Stimulated activated CD4-positive, alpha-beta T cell treated with anti-CD3 and anti-CD28 coated beads, Interleukin-4, amount 100 ng/mL, for 1 hour (primary cell): ENCODE measurements around the gene B4GALT4.

Experiments used
- DNase-seq: peaks from one replicate; pipeline ENCODE4 v3.0.0-alpha.2; 2020

Gene B4GALT4

DNA sequence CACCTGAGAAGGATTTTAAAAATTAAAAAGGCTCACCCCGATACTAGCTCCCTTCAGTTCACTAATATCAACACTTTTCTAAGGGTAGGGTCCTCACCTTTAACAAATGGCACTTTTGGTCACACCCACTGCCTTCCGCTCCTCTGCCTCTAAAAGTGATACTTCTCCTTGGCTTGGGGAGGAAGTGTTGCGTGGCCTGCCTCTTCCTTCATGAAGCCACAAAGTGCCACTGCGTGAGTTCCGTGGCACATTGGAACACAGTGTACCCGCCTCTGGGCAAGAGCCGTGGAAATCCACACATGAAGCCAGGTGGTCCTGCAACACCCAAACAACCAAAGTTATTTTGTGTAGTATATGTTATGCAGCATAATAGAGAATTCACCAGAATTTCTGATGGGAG, 3.9 kb downstream of the B4GALT4 start:
- no peak for DNase-seq

GRCh38 chr3:119235151-119235550, 5.5 kb downstream of the B4GALT4 start:
- DNase-seq, result no peak

DNA sequence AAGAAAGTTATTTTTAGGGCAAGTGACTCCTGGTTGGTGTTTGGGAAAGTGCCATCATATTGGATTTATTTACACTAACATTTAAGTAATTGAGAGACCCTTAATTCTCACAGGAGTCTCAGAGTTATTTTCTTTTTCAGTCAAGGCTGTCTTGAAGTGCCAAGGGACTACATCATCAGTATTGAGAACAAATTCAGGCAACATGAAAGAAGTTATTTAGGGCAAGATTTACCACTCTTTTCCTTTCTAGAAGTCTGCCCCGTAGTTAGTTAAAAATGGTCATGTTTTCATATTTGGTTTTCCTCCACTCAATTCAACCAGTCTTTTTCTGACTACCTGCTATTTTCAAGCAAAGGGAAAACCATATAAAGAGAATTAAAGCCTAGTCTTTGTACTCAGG, 6.1 kb downstream of the B4GALT4 start:
- DNase-seq, result no peak

DNA sequence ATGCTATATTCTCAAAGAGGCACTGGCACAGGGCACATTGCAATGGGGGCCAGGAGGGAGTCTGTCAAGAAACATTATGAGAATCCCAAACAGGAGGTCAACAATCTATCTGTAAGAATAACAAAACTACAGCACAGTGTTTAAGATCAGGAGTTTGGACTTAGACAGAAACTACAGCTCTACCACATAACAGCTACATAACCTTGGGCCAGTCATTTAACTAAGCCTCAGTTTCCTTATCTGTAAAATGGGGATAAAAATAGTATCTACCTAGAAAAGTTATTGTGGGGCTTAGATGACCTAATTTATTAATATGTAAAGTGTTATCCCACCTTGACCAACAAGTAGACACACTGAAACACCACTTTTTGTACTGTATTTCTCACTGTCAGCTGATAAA, 9.9 kb downstream of the B4GALT4 start:
- DNase-seq, result no peak

GRCh38 chr3:119230071-119230470, 10.6 kb downstream of the B4GALT4 start:
- DNase-seq, result no peak

GRCh38 chr3:119229190-119229589, 11.5 kb downstream of the B4GALT4 start:
- DNase-seq, result no peak

DNA sequence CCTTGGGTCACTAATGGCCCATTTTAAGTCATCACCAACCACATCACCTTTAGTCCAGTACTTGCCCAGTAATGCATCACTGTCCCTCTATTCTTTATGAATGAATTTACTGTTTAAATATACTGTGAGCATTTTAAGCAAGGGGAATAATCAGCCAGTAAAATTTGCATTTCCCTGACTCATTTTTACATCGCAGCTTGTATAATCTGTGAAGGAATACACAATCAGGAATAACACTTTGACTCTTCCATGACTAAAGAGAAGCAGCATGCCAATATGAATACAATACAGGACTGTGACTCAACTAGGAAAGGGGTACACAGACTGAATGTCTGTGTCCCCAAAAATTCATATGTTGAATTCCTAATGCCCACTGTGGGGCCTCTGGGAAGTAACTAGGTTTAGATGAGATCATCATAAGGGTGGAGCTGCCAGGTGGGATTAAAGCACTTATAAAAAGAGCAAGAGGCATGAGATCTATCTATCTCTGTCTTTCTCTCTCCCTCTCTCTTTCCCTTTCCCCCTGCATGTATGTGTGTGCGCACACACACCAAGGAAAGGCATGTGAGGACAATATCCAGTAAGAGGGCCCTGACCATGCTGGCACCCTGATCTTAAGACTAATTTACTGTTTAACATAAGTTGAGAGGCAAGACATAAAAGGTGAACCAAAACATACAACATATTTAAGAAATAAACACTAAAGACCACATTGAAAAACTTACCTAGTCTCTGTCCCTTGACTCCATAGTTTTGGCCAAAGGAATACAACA, 12.1 kb downstream of the B4GALT4 start:
- no peak for DNase-seq

DNA sequence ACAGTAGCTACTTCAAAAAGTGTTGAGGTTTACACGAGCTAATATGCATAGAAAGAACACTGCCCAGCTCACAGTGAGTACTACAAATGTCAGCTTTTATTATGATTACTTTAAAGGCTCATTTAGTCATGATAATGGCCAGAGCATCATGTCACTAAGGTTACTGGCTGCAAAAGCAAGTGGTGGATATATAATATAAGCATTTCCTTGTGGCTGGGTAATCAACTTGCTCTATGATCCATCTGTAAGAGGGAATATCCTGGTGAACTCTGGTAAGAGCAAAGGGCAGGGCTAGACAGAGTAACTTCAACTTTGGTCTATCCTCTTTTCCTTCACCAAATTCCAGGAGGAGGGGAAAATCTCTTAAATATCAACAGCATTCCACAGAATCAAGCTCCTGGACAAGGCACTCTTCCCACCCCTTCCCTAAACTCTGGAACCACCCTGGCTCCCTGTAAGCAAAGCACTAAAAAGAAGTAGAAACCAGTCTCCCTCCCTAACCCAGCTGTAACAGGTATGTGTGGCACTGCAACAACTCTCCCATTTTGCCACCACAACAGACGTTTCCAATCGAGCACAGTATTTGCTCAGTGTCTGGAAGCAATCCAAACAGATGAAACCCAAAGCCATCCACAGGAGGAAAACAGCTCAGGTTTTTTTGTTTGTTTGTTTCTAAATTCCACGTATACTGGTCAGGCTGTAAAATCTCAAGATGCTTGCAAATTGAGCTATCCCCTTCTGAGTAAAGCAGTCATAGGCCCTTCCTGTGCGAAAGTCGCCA, 13.4 kb downstream of the B4GALT4 start:
- no peak for DNase-seq

- DNase-seq, result no peak
Observed at GRCh38 chr3:119225121-119225520, 15.6 kb downstream of the B4GALT4 start.

GRCh38 chr3:119223511-119223910, 17.2 kb downstream of the B4GALT4 start:
- no peak for DNase-seq

DNA sequence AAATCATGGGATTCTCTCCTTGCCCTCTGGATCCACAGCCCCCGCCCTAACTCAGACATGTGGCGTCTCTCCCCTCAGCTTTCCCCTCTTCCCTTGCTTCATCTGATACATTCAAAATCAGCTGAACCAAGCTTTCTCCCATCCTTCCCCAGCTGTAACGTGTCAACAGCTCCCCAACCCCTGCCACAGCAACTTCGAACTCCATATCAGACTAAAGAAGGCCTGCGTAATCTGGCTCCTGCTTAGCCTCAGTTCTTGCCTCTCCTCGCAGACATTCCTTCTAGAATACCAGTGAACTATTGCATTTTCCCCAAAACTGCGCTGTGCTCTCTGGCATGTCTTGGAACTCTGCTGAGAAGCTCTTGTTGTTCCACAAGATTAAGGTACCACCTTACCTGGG, 18.3 kb downstream of the B4GALT4 start:
- DNase-seq, result no peak

DNA sequence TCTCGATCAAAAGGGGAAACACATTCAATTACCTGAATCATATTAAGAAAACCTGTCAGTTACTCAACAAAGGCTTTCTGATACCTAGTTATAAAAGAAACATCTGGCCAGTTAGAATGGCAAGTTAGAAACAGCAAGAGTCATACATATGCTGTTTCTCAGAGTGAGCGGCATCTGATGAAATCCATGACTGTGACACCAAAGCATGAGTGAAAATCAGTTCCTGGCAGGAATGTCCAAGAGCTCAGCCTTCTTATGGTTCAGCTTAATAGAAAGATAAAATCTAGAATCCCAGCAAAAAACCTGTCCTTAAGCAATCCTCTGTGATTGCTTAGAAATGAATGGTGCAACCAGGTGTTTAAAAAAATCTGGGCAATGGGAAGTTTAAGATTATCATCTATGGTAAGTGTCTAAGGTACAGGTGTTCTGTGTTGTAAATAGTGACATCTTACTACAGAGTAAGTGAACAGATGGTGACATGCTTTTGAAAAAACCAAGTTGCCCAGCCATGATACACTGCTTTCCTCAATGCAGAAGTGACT, 18.8 kb downstream of the B4GALT4 start:
- DNase-seq, result no peak

DNA sequence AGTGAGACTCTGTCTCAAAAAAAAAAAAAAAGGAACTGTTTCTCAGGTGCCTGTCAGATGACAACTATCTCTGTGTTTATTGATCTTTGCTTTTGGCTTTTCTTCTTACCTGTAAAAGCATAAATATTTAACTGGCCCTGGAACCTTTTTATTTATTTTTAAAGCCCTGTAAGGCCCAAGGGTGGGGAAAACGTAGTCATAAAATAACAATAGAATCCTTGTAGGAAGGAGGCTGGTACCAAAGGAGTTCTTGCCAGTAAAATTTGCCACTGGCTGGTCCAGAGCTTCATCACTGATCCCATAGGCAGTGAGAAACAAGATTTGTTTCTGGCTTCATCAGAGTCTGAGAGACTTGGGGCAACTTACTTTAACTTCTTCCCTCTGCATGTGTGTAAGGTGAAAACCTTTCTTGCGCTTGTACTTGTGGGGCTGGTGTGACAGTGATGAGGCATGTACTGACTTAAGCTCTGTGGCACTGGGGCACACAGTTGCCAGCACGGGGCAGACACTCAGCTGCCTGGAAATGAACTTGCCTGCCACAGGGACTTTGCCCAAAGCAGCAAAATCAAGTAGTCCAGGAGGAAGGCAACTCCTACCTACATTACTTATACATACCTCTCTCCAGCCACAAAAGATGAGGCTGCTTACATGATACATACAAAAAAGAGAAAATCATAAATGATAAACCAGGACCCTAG, 19.6 kb downstream of the B4GALT4 start:
- DNase-seq, result no peak

- DNase-seq, result no peak
Observed at GRCh38 chr3:119220198-119220597, 20.5 kb downstream of the B4GALT4 start.

GRCh38 chr3:119219069-119219468, 21.6 kb downstream of the B4GALT4 start:
- DNase-seq, result no peak

- no peak for DNase-seq
Observed at GRCh38 chr3:119211803-119212202, 28.9 kb downstream of the B4GALT4 start.

DNA sequence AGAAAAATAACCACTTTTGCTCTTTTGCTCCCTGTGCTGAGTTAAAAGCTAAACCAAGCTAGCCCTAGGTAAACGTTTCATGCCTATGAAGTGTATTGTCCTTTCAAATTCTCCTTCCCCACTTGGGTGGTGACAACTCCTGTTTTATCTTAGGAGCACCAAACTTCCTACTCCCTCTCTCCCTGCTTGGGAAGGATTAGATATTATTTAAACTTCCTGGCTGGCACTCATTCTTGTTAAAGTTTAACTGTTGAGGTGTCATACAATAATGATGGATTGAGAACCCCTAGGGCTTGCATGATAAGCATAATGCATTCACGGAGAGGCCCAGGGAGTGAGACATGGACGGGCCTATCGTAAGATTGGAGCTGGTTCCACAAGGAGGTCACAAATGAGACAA, 29.5 kb downstream of the B4GALT4 start:
- no peak for DNase-seq

DNA sequence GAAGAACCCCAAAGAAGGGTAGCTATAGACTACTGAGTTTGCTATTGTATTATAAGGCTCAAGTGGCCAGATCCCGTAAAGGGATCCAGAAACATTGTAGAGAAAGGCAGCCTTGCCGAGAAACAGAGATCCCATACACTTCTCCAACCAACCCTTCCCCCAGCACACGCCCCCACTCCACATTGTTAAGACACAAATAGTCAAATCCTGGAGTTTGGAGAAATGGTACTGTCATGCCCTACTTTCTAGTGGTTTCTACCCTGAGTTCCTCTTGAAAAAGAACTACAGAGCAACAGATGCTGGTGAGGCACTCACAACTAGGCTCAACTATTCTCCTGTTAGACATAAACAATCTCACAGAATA, 33.2 kb downstream of the B4GALT4 start:
- no peak for DNase-seq

- DNase-seq, result no peak
Observed at GRCh38 chr3:119206611-119207511, 33.8 kb downstream of the B4GALT4 start.

DNA sequence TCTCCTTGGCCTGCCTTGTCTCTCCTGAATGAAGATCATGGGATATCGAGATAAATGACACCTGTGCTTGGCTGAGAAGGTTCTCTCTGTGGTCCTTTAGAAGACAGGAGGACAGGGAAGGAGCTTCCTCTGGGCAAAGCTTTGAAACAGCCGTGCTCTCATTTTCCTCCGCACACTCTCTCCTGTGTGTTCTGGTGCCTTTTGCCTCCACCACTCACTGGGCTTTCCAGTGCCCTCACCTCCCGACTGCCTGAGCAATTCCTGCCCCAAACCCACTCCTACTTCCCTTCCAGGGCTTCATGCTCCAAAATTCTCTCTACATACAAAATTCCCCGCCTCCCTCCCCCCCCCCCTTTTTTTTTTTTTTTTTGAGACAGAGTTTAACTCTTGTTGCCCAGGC, 35.0 kb downstream of the B4GALT4 start:
- DNase-seq, result no peak

DNA sequence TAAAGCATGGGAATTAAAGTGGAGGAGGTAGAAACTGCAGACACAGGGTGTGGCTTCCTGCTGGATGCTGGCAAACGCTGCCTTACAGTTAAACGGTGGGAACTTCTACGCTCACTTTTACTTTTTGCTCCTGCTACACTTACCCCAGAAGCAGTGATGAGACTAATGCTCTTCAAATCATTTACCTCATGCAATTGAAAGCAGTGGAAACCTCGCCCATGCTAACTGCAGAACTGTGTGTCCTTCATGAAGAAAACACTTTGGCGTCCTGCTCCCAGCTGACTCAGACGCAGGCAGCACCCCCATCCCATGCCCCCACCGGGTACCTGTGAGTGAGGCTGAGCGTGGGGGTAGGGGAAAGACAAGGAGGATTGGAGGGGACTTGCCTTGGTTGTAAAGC, 35.5 kb downstream of the B4GALT4 start:
- DNase-seq, result no peak

DNA sequence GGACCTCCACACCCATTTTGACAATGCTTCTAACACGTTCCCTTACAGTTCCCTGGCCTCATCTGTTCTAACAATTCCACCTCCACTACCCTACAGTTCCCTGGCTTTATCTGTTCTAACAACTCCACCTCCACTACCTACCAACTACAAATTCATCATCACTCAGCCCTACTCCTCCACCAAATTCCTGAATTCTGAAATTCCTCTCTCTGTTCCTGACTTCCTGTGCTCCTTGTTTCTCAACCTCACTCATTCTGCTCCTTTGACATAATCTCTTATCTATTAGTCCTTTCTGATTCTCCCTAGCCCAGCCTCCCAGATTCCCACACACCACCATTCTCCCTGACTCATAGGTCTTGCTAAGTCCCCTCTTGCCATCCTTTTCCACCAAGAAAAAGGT, 44.8 kb downstream of the B4GALT4 start:
- DNase-seq, result no peak

- DNase-seq, result no peak
Observed at GRCh38 chr3:119195151-119195476, 45.6 kb downstream of the B4GALT4 start.
